IMR-90 (cell line): ENCODE results near the gene SECISBP2. TPM values are rescaled to one million over a fixed set of nuclear protein-coding genes. Genes with fewer than 3 reads are reported as not detected.

ENCODE experiments used
- ATAC-seq: fragments of 200-7000 bp; cut with Tn5 transposase; 2 replicates; pipeline ENCODE4 v1.9.1; 2020; ENCODE audit warnings: low read depth, mild to moderate bottlenecking, moderate library complexity
- BruUV-seq: library from RNA; stranded (reverse); fragments of 400-500 nt; replicated peaks from 2 replicates; lab custom pipeline; 2021; lab: Mats Ljungman, UMichigan
- CTCF ChIA-PET: fragments of 300-600 bp; formaldehyde crosslinking; extraction: SDS; loops from one replicate; lab custom pipeline; 2021; ENCODE audit warnings: antibody characterized with exemption; lab: Yijun Ruan, JAX
- POLR2A ChIA-PET: fragments of 300-600 bp; sonication (Branson Sonifier 250); formaldehyde crosslinking; loops from one replicate; lab custom pipeline; 2022; ENCODE audit warnings: antibody characterized with exemption; ENCODE audit not compliant: unreplicated experiment; lab: Charles Lee
- DNase-seq: peaks from one replicate; pipeline ENCODE4 v3.0.0; 2013
- H2AFZ ChIP-seq: replicated peaks from 2 replicates; pipeline ENCODE3; 2013; ENCODE audit warnings: low read length, mild to moderate bottlenecking; ENCODE audit not compliant: poor library complexity
- H2AK5ac ChIP-seq: 2 replicates; pipeline ENCODE4 v1.6.1; 2013; ENCODE audit warnings: low read depth, low read length, inconsistent platforms
- H2AK9ac ChIP-seq: replicated peaks from 2 replicates; pipeline ENCODE3; 2013; ENCODE audit warnings: mild to moderate bottlenecking, low read depth, low read length, moderate library complexity; ENCODE audit not compliant: poor library complexity
- H2BK120ac ChIP-seq: 2 replicates; pipeline ENCODE4 v1.6.1; 2013; ENCODE audit warnings: low read depth, low read length, inconsistent platforms
- H2BK15ac ChIP-seq: 3 replicates; pipeline ENCODE4 v1.6.1; 2013; ENCODE audit warnings: low read depth, low read length, inconsistent platforms
- H2BK20ac ChIP-seq: 2 replicates; pipeline ENCODE4 v1.6.1; 2013; ENCODE audit warnings: low read depth, mild to moderate bottlenecking, inconsistent platforms, low read length, moderate library complexity
- H2BK5ac ChIP-seq: 2 replicates; pipeline ENCODE4 v1.6.1; 2013; ENCODE audit warnings: mild to moderate bottlenecking, low read depth, low read length, inconsistent platforms; ENCODE audit not compliant: poor library complexity, severe bottlenecking
- H3K14ac ChIP-seq: replicated peaks from 2 replicates; pipeline ENCODE4 v1.6.1; 2013; ENCODE audit warnings: low read depth, low read length, inconsistent platforms
- H3K18ac ChIP-seq: 2 replicates; pipeline ENCODE4 v1.6.1; 2013; ENCODE audit warnings: low read depth, low read length, control low read depth
- H3K23ac ChIP-seq: 2 replicates; pipeline ENCODE4 v1.6.1; 2013; ENCODE audit warnings: low read depth, low read length, inconsistent platforms
- H3K27ac ChIP-seq: 2 replicates; pipeline ENCODE4 v1.5.1; 2013; ENCODE audit warnings: mild to moderate bottlenecking, control low read depth, low read length; ENCODE audit not compliant: insufficient read depth
- H3K27me3 ChIP-seq: 2 replicates; pipeline ENCODE4 v1.6.1; 2013; ENCODE audit warnings: low read length; ENCODE audit not compliant: control insufficient read depth, insufficient read depth
- H3K36me3 ChIP-seq: 2 replicates; pipeline ENCODE4 v1.6.1; 2013; ENCODE audit warnings: low read length, mixed read lengths; ENCODE audit not compliant: control insufficient read depth, insufficient read depth
- H3K4ac ChIP-seq: 2 replicates; pipeline ENCODE4 v1.6.1; 2013; ENCODE audit warnings: low read depth, low read length, inconsistent platforms
- H3K4me1 ChIP-seq: 2 replicates; pipeline ENCODE4 v1.6.1; 2013; ENCODE audit warnings: low read length, mixed read lengths; ENCODE audit not compliant: control insufficient read depth, insufficient read depth
- H3K4me2 ChIP-seq: 2 replicates; pipeline ENCODE4 v1.6.1; 2013; ENCODE audit warnings: low read depth, mild to moderate bottlenecking, control low read depth, low read length, moderate library complexity
- H3K4me3 ChIP-seq: 2 replicates; pipeline ENCODE4 v1.5.1; 2013; ENCODE audit warnings: low read depth, mild to moderate bottlenecking, control low read depth, low read length, moderate library complexity; ENCODE audit not compliant: insufficient read depth
- H3K56ac ChIP-seq: 2 replicates; pipeline ENCODE4 v1.6.1; 2013; ENCODE audit warnings: low read length, inconsistent platforms; ENCODE audit not compliant: insufficient read depth; ENCODE audit errors: extremely low read depth
- H3K79me1 ChIP-seq, 2 experiments: 2 replicates each; pipeline ENCODE4 v1.6.1; 2013; ENCODE audit warnings: low read length in 2 of 2, inconsistent platforms in 1 of 2, low read depth in 1 of 2
- H3K9ac ChIP-seq: 2 replicates; pipeline ENCODE4 v1.6.1; 2013; ENCODE audit warnings: low read depth, low read length, control low read depth
- H3K9me1 ChIP-seq: 2 replicates; pipeline ENCODE4 v1.6.1; 2013; ENCODE audit warnings: low read length, inconsistent platforms; ENCODE audit not compliant: insufficient read depth
- H3K9me3 ChIP-seq: 2 replicates; pipeline ENCODE4 v1.6.1; 2013; ENCODE audit warnings: low read length; ENCODE audit not compliant: control insufficient read depth, insufficient read depth
- H4K20me1 ChIP-seq: 2 replicates; pipeline ENCODE4 v1.6.1; 2013; ENCODE audit warnings: low read length, inconsistent platforms; ENCODE audit not compliant: insufficient read depth
- H4K5ac ChIP-seq: 2 replicates; pipeline ENCODE4 v1.6.1; 2013; ENCODE audit warnings: mild to moderate bottlenecking, low read depth, low read length, control low read depth
- H4K8ac ChIP-seq, 2 experiments: 2 replicates each; pipeline ENCODE4 v1.6.1; 2013; ENCODE audit warnings: low read depth in 2 of 2, low read length in 2 of 2, control low read depth in 1 of 2, inconsistent platforms in 1 of 2
- H4K91ac ChIP-seq: 2 replicates; pipeline ENCODE4 v1.6.1; 2013; ENCODE audit warnings: low read depth, low read length, inconsistent platforms; ENCODE audit not compliant: insufficient read depth
- BHLHE40 ChIP-seq: fragments of 150-350 bp; IDR thresholded peaks from 2 replicates; pipeline ENCODE4 v1.6.1; 2016; ENCODE audit warnings: mild to moderate bottlenecking, low read depth, low read length
- CEBPB ChIP-seq: IDR thresholded peaks from 2 replicates; pipeline ENCODE4 v1.6.1; 2012; ENCODE audit warnings: low read depth, low read length, improper control_type of control experiment
- CHD1 ChIP-seq: IDR thresholded peaks from 2 replicates; pipeline ENCODE4 v1.6.1; 2012; ENCODE audit warnings: low read depth, low read length, improper control_type of control experiment
- FOS ChIP-seq: fragments of 150-350 bp; IDR thresholded peaks from 2 replicates; pipeline ENCODE4 v1.6.1; 2016; ENCODE audit warnings: low read depth, low read length
- MAFK ChIP-seq: IDR thresholded peaks from 2 replicates; pipeline ENCODE4 v1.6.1; 2012; ENCODE audit warnings: low read depth, low read length, improper control_type of control experiment
- MAZ ChIP-seq: IDR thresholded peaks from 2 replicates; pipeline ENCODE4 v1.6.1; 2012; ENCODE audit warnings: low read depth, mild to moderate bottlenecking, low read length, improper control_type of control experiment, moderate library complexity, borderline replicate concordance
- MXI1 ChIP-seq: IDR thresholded peaks from 2 replicates; pipeline ENCODE4 v1.6.1; 2012; ENCODE audit warnings: low read depth, mild to moderate bottlenecking, low read length, moderate library complexity, borderline replicate concordance
- NFE2L2 ChIP-seq: fragments of 150-350 bp; IDR thresholded peaks from 2 replicates; pipeline ENCODE4 v1.6.1; 2016; ENCODE audit warnings: low read depth, mild to moderate bottlenecking, low read length
- POLR2A ChIP-seq: IDR thresholded peaks from 2 replicates; pipeline ENCODE4 v1.6.1; 2012; ENCODE audit warnings: mild to moderate bottlenecking, low read depth, low read length
- RAD21 ChIP-seq: IDR thresholded peaks from 2 replicates; pipeline ENCODE4 v1.6.1; 2012; ENCODE audit warnings: low read length, improper control_type of control experiment
- RCOR1 ChIP-seq: IDR thresholded peaks from 2 replicates; pipeline ENCODE4 v1.6.1; 2012; ENCODE audit warnings: mild to moderate bottlenecking, low read length, improper control_type of control experiment; ENCODE audit not compliant: insufficient replicate concordance
- RFX5 ChIP-seq: IDR thresholded peaks from 2 replicates; pipeline ENCODE4 v1.8.0; 2012; ENCODE audit warnings: low read depth, mild to moderate bottlenecking, low read length, moderate library complexity
- SMC3 ChIP-seq: fragments of 150-350 bp; IDR thresholded peaks from 2 replicates; pipeline ENCODE4 v1.6.1; 2016; ENCODE audit warnings: low read depth, mild to moderate bottlenecking, antibody characterized with exemption, low read length, moderate library complexity
- WGBS, 2 experiments: methylation state at CpG; one replicate each; pipeline versions ENCODE4 v1.1.5 to v1.1.7; 2013; ENCODE audit warnings: missing lambda C conversion rate in 2 of 2; ENCODE audit not compliant: insufficient read length in 1 of 2; ENCODE audit errors: extremely low coverage in 2 of 2; 5-methylcytosine and 5-hydroxymethylcytosine counted together
- dilution Hi-C: fragments of 300-500 bp; cut with HindIII; formaldehyde crosslinking; loops from one replicate; pipeline ENCODE4 v1.14.3; 2018; ENCODE audit warnings: low sequenced_read_pairs; ENCODE audit not compliant: unreplicated experiment
- in situ Hi-C: fragments of 300-500 bp; cut with MboI; formaldehyde crosslinking; loops from 3 replicates; pipeline ENCODE4 v1.14.3; 2019; ENCODE audit warnings: low sequenced_read_pairs, inconsistent platforms, mixed read lengths
- intact Hi-C: fragments of 100-400 bp; cut with micrococcal nuclease; formaldehyde crosslinking; loops from 2 replicates; pipeline ENCODE4 v1.10.0; 2022
- polyA plus RNA-seq, 3 experiments: library from polyadenylated mRNA; depleted of rRNA; stranded (reverse); fragments of >200 nt; gene quantifications; 2 replicates each; pipeline ENCODE4 v1.2.3, GENCODE V29; 2012; ENCODE audit warnings: low replicate concordance in 1 of 3
- total RNA-seq: library from RNA; depleted of rRNA; stranded (reverse); fragments of >200 nt; gene quantifications from 2 replicates; pipeline ENCODE4 v1.2.3, GENCODE V29; 2012
- TF ChIP-seq, protein P1 (sequence below): fragments of 150-350 bp; IDR thresholded peaks from 2 replicates; pipeline ENCODE4 v1.6.1; 2016; ENCODE audit warnings: low read depth, mild to moderate bottlenecking, low read length, moderate library complexity, borderline replicate concordance
- TF ChIP-seq, protein P2 (sequence below): fragments of 150-350 bp; IDR thresholded peaks from 2 replicates; pipeline ENCODE4 v1.6.1; 2017; ENCODE audit warnings: mild to moderate bottlenecking, antibody characterized with exemption, low read length, low read depth
- TF ChIP-seq, protein P3 (sequence below): conservative IDR thresholded peaks from 2 replicates; pipeline ENCODE4 v1.5.1; 2012; ENCODE audit warnings: mild to moderate bottlenecking, low read depth, low read length, improper control_type of control experiment

SECISBP2 gene
- total and polyA plus RNA-seq, 2 of the 4 experiments (the other 2 are of a cell fraction): 16.4 to 18.8 TPM

DNA sequence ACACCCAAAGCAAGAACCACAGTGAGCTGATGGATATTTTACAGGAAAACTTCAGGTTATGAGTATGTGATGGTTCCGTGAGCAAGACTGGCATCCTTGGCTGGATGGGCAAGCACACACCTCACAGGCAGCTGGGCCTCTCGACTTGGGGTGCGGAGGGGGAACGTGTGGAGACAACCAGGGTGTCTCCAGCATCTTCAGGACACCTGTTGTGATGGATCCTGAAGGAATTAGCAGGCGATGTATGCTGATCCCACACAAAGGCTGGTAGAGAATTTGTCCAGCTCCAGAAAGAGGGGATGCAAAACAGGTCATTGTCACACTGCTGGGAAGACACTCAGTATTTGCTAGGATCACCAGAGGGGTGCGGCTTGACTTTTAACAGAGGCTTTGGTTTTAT is 42.7 kb downstream of the SECISBP2 start:
- ATAC-seq: no peak
- no peaks in the 10 kb centered on the region; the same call in 1 of the 2 replicates for H3K9me1 ChIP-seq
- H3K4ac ChIP-seq: no peak overlapping the region
- H3K56ac ChIP-seq: no peak overlapping the region
- no peak overlapping the region for H3K4me2 ChIP-seq
- H2AK5ac ChIP-seq: no peak overlapping the region
- intact Hi-C loops (no loop called here), in situ Hi-C loops (no loop called here), dilution Hi-C loops (no loop called here)
- H2BK120ac ChIP-seq: no peak overlapping the region
- POLR2A ChIA-PET: no interaction called here
- no peaks in the 10 kb centered on the region for H3K9me3 ChIP-seq
- H2BK20ac ChIP-seq: no peak overlapping the region
- no peak overlapping the region for H3K14ac ChIP-seq
- no TSS peak for BruUV-seq
- H4K8ac ChIP-seq: no peak overlapping the region
- H2AFZ ChIP-seq: no peak overlapping the region
- no peak for DNase-seq
- H3K79me1 ChIP-seq: peaks cover 0 to 3% of the 10 kb centered on the region in 2 experiments; a peak in 1 of 4 replicates
- no peak overlapping the region for H3K27ac ChIP-seq
- no peaks in the 10 kb centered on the region for H3K4me1 ChIP-seq
- H2AK9ac ChIP-seq: no peak overlapping the region
- TF ChIP-seq CHD1 (no peak), RAD21 (no peak), MAZ (no peak), MAFK (no peak), NFE2L2 (no peak), POLR2A (no peak), SMC3 (no peak), RCOR1 (no peak), CEBPB (no peak), BHLHE40 (no peak), FOS (no peak), MXI1 (no peak), RFX5 (no peak)
- TF ChIP-seq, protein P1, sequence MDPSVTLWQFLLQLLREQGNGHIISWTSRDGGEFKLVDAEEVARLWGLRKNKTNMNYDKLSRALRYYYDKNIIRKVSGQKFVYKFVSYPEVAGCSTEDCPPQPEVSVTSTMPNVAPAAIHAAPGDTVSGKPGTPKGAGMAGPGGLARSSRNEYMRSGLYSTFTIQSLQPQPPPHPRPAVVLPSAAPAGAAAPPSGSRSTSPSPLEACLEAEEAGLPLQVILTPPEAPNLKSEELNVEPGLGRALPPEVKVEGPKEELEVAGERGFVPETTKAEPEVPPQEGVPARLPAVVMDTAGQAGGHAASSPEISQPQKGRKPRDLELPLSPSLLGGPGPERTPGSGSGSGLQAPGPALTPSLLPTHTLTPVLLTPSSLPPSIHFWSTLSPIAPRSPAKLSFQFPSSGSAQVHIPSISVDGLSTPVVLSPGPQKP: no peak
- TF ChIP-seq, protein P2, sequence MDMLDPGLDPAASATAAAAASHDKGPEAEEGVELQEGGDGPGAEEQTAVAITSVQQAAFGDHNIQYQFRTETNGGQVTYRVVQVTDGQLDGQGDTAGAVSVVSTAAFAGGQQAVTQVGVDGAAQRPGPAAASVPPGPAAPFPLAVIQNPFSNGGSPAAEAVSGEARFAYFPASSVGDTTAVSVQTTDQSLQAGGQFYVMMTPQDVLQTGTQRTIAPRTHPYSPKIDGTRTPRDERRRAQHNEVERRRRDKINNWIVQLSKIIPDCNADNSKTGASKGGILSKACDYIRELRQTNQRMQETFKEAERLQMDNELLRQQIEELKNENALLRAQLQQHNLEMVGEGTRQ: no peak
- TF ChIP-seq, protein P3, sequence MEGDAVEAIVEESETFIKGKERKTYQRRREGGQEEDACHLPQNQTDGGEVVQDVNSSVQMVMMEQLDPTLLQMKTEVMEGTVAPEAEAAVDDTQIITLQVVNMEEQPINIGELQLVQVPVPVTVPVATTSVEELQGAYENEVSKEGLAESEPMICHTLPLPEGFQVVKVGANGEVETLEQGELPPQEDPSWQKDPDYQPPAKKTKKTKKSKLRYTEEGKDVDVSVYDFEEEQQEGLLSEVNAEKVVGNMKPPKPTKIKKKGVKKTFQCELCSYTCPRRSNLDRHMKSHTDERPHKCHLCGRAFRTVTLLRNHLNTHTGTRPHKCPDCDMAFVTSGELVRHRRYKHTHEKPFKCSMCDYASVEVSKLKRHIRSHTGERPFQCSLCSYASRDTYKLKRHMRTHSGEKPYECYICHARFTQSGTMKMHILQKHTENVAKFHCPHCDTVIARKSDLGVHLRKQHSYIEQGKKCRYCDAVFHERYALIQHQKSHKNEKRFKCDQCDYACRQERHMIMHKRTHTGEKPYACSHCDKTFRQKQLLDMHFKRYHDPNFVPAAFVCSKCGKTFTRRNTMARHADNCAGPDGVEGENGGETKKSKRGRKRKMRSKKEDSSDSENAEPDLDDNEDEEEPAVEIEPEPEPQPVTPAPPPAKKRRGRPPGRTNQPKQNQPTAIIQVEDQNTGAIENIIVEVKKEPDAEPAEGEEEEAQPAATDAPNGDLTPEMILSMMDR: no peak
- no peak overlapping the region for H3K18ac ChIP-seq
- no peak overlapping the region for H2BK5ac ChIP-seq
- H4K91ac ChIP-seq: no peak overlapping the region
- H2BK15ac ChIP-seq: no peak overlapping the region
- no peaks in the 10 kb centered on the region for H3K27me3 ChIP-seq
- no peak overlapping the region for H3K23ac ChIP-seq
- H3K4me3 ChIP-seq: no peak overlapping the region
- no peak overlapping the region for H4K5ac ChIP-seq
- peaks cover 50% of the 10 kb centered on the region for H3K36me3 ChIP-seq
- no peaks in the 10 kb centered on the region; the same call in 1 of the 2 replicates for H4K20me1 ChIP-seq
- CTCF ChIA-PET: no interaction called here
- no peak overlapping the region for H3K9ac ChIP-seq
- 100% methylated on average over 1 of the region's 6 CpGs; no CpG with 5 or more reads in 1 of the 2 experiments for WGBS, 2 experiments
